Left hindlimb (tissue), 1 donor: ENCODE measurements around the gene GNAZ.
A peak's percentile ranks its signal among the peaks of the same experiment; 100 is the strongest.

Source experiments
- DNase-seq: peaks from one replicate; pipeline ENCODE4 v3.0.0-alpha.2; 2018

The GNAZ gene

GRCh38 chr22:23065495-23066122, 4.7 kb upstream of the GNAZ start:
- peak; percentile 8 for DNase-seq

GRCh38 chr22:23066200-23067022, 3.9 kb upstream of the GNAZ start:
- peak; percentile 21 for DNase-seq

- peak; percentile 19 for DNase-seq
These were observed 3.2 kb upstream of the GNAZ start for GRCh38 chr22:23067023-23067650.

GRCh38 chr22:23067691-23068090, 2.6 kb upstream of the GNAZ start:
- DNase-seq: peak; percentile 8

GRCh38 chr22:23068096-23068831, 2.1 kb upstream of the GNAZ start:
- DNase-seq: peak; percentile 17

GRCh38 chr22:23068832-23069385, 1.4 kb upstream of the GNAZ start:
- peak; percentile 7 for DNase-seq

- DNase-seq: peak; percentile 90
These were observed 589 bp upstream of the GNAZ start for GRCh38 chr22:23069502-23070357.

GRCh38 chr22:23071230-23072076, 1.1 kb downstream of the GNAZ start:
- DNase-seq: peak; percentile 13

- peak; percentile 23 for DNase-seq
These were observed 2.0 kb downstream of the GNAZ start for GRCh38 chr22:23072077-23072910.

GRCh38 chr22:23072911-23073491, 2.7 kb downstream of the GNAZ start:
- no peak for DNase-seq

GRCh38 chr22:23073526-23074229, 3.4 kb downstream of the GNAZ start:
- DNase-seq: peak; percentile 25

- DNase-seq: no peak
These were observed 4.1 kb downstream of the GNAZ start for GRCh38 chr22:23074451-23074850.

GRCh38 chr22:23075050-23075449, 4.7 kb downstream of the GNAZ start:
- DNase-seq: no peak

- DNase-seq: no peak
These were observed 5.4 kb downstream of the GNAZ start for GRCh38 chr22:23075525-23076216.

- no peak for DNase-seq
These were observed 6.7 kb downstream of the GNAZ start for GRCh38 chr22:23076896-23077572.

GRCh38 chr22:23077627-23078461, 7.5 kb downstream of the GNAZ start:
- DNase-seq: no peak

- no peak for DNase-seq
These were observed 8.1 kb downstream of the GNAZ start for GRCh38 chr22:23078462-23078787.
